ENCODE results near the gene PRKCSH.
"Not testable (repeated sequence)": the region's sequence is repeated elsewhere in the genome, so short reads cannot be mapped to it uniquely, and the experiment has no call there.

The PRKCSH gene

DNA sequence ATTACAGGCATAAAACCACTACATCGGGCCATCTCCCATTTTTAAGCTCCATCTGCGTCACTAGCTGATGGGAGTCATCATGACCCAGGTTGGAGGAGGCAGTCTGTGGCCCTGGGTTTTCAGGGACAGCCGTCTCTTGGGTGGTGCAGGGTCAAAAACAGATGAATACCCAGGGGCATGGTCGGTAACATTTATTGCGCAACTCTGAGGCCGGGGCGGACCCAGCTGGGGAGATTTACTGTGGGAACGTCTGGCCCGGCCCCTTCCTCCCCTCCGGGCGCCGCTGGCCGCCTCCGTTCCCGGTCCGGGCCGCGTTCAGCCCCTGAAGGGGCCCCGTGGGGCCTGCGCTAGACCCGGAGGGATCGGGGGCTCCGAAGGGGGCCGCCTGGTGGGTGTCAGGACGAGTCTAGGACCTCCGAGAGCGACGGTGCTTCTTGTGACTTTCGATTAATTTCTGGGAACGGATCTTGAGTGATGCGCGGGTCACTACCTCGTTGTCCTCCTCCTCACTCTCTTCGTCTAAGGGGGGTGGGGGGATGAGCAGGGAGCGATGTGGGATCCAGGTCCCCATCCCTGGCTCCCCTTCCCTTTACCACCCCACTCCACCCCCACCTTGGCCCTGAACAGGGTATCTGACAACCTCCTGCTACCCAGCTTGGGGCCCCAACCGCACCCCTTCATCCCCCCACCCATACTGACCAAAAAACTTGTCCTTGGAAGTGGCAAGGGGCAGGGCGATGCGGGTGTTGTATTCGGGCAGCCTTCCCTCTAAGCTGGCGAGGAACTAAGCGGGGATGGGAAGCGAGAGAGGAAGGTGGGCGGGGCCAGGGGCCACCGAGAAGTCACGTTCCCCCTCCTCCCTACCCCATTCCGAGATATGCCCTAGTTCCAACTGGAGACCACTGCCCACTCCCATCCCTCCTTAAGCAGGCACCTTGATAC lies 14.7 kb upstream of the PRKCSH start:
- DNase-seq (ENCODE audit: low spot score), result no peak

DNA sequence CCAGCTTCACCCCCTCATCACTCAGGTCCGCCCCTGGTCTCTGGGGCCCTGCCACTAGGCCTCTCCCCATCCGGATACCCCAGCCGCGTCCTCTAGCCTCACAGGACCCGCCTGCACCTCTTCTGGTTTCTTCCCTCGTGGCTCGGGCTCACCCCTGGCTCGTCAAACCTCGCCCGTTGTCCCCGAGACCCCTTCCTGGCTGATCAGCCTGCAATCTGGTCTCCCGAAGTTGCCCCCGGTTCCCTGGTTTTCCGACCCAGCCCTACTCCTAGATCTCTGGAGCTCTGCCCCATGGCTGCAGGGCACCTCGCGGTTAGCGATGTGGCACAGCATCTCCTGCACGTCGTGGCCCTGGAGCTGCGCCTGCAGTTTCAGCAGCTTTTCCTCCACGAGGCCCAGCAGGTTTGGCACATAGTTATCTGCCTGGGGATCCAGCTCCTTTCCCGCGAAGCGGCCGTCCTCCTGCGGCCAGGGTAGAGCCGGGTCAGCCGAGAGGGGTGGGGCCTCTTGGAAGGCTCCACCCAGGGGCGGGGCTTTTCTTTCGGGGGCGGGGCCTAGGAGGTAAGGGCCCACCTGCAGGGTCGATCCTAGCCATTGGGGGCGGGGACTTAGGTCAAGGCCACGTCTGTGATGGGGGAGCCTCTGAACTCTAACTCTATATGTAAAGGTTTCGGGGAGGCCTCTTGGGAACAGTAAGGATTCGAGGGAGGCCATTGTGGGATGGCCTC lies 13.9 kb upstream of the PRKCSH start:
- no peak for DNase-seq (ENCODE audit: low spot score)

GRCh38 chr19:11422163-11423065 lies 13.0 kb upstream of the PRKCSH start:
- DNase-seq (ENCODE audit: low spot score), result peak; percentile 67

DNA sequence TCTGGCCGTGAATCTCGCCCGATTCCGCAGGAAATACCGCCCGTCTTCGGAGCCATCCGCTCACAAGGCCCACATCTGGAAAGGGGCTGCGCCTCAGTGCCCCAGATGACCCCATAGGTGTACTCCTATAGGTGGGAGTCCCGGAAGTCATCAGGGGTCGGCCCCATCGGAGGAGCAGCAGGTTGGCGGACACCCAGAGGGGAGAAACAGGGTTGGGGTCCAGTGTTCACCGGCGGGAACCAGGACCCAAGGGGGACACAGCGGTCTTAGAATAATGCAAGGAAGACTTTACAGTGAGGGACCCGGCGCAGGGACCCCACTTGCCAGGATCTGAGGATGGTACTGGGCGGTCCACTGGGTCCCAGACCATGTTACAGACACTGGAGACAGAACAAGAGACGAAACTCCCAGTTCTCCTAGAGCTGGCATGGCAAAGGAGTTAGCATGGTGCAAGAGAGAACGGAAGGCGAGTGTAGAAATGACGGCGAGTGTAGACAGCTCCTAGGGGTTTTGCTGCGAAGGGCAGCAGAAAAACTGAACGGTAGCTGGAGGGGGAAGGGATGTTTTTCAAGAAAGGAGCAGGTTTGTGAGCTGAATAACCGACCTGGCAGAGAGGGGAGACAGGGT lies 12.2 kb upstream of the PRKCSH start:
- DNase-seq (ENCODE audit: low spot score), result no peak

DNA sequence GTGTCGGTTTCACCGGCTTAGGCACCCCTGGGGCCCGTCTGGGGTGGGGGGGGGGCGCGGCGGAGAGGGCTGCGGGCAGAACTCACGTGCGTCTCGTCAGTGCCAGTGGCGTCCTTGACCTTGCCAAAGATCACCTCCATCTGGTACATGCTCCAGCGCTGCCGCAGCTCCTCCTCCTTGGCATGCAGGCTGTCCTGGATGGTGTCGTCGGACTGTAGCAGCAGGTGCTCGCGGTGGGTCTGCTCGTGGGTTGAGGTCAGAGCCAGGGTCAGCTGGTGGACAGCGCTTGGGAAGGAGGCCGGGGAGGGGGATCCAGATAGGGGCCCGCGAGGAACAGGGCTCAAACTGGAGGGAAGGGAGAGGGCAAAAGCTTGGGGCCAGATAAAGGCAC lies 11.6 kb upstream of the PRKCSH start:
- DNase-seq (ENCODE audit: low spot score), result no peak

DNA sequence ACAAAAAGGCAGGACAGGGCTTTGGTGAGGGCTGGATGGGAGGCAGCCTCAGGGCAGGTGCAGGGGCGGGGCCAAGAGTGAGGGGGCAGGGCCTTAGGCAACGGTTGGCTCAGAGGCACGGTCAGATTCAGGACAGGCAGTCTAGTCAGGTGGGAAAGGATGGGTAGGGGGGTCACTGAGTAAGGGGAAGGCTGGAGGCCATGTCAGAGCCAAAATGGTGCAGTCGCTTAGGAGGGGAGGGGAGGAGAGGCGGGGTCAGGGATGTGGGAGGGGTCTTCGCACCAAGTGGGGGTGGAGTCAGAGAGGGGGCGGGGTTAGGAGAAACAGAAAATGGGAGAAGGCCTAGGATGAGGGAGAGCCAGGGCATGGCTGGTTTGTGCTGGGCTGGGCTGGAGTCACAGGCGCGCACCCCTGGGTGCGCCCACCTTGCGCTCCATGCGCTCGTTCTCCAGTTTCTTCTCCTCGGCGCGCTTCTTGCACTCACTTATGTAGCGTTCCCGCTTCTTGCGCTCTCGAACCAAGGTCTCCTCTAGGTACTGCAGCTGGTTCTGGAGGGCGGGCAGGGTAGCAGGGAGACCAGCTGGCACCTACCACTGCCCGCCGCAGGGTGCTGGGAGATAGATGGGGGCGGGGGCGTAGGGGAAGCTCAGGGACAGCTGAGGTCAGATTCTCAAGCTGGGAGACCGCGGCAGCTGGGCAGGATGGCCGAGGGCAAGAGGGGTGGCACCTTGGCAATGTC lies 9.5 kb upstream of the PRKCSH start:
- no peak for DNase-seq (ENCODE audit: low spot score)

GRCh38 chr19:11426656-11427055 lies 8.8 kb upstream of the PRKCSH start:
- no peak for DNase-seq (ENCODE audit: low spot score)

- not testable (repeated sequence) for DNase-seq (ENCODE audit: low spot score)
These were observed 1.9 kb upstream of the PRKCSH start for GRCh38 chr19:11433526-11433925.

GRCh38 chr19:11434703-11435056 lies 755 bp upstream of the PRKCSH start:
- no peak for DNase-seq (ENCODE audit: low spot score)

DNA sequence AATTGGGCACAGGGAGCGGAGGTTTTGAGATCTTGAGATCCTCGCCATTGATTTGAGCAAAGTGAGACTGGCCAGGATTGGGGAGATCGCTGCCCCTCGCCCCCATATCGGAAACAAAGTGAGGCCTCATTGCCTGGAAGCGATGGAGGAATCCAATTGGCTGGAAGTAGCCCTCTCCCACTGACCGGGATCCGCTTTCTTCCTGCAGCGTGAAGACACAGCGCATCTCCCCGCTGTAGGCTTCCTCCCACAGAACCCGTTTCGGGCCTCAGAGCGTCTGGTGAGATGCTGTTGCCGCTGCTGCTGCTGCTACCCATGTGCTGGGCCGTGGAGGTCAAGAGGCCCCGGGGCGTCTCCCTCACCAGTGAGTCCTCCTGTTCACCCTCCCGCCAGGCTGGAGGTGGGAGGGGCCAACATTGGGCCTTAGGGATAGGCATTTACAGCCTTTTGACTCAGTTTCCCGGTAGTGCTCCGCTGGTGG lies 438 bp downstream of the PRKCSH start:
- DNase-seq (ENCODE audit: low spot score), result no peak

DNA sequence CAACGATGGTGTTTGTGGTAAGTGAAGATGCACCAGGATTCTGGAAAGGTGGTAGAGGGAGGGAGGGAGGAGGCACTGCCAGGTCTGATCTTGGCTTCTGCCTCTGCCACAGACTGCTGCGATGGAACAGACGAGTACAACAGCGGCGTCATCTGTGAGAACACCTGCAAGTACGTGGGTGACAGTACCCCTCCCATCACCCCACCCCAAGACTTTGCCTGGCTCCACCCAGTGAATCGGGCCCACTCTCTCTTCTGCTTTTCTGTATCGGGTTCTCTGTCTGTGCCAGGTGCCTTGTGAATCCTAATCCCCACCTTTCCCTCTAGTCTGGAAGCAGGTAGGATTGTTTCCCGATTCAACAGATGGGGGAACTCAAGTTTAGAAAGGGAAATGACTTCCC lies 2.5 kb downstream of the PRKCSH start:
- no peak for DNase-seq (ENCODE audit: low spot score)

DNA sequence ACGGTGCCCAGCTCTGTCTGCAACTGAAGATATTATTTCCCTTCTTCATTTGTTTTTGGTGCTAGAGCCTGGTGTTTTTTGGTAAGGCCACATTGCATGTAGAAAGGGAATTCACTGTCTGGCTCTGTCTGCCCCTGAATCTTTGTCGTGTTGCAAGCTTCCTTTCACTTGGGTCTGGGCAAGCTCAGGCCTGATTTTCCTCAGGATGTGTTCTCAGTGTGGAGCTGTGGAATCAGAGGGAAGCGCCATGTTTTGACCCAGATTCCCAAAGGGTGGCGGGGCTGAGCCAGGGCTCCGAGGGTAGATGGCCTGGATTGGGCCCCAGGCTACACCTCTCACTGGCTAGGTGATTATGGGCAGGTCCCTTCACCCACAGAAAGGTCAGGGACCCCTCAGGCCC lies 8.6 kb downstream of the PRKCSH start:
- DNase-seq (ENCODE audit: low spot score), result no peak

DNA sequence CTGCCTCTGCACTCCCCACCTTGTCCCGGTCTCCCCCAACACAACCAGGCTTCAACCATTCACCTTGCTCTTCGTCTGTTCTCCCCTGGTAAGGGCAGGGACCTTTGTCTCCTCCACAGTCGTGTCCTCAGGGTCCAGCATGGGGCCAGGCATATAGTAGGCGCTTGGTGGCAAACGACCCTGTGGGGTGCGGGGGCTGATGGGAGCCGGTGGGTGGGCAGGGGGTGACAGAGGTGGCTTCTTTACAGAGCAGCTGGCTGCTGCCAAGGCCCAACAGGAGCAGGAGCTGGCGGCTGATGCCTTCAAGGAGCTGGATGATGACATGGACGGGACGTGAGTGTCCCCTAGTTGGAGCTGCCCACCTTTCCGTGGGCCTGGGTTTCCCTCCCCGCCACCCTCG lies 9.7 kb downstream of the PRKCSH start:
- no peak for DNase-seq (ENCODE audit: low spot score)

DNA sequence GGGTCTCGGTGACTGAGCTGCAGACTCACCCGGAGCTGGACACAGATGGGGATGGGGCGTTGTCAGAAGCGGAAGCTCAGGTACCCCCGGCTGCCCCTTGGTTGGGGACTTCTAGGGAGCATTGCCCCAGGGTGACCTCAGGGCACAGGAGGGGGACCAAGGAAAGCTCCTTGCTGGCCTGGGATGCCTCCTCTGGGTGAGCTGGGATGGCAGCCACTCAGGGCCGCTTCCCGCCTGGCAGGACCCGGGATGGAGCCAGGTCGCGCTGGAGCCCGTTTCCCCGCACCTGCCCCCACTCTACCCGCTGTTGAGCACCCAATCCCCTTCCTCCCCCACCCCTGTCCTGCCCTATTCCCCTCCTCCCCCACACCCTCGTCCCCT lies 10.8 kb downstream of the PRKCSH start:
- DNase-seq (ENCODE audit: low spot score), result no peak

DNA sequence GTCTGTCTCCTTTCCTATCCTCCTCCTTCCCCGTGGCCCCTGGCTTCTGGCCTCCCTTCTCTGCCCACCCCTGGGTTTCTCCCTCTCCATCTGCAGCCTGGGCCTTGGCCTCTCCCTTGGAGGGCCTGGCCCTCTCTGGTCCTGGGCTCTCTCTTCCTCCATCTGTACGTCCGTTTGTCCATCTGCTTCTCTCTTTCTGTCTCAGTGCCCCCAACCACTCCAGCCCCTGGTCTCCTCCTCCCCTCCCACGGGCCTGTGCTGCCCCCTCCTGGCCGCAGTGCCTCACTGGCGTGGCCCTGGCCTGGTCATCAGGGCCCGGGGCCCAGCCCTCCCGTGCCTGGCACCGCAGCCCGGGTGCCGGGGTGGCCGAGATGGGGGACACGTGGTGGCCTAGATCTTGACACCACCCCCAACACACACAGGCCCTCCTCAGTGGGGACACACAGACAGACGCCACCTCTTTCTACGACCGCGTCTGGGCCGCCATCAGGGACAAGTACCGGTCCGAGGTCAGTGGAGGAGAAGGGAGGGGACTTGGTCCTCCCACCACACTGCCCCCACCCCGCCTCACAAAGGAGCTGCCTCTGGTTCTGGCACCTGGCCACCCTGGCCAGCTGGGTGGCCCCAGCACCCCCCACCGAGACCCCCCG lies 11.3 kb downstream of the PRKCSH start:
- no peak for DNase-seq (ENCODE audit: low spot score)

- DNase-seq (ENCODE audit: low spot score), result no peak
These were observed 12.2 kb downstream of the PRKCSH start for GRCh38 chr19:11447347-11448262.

GRCh38 chr19:11448410-11448809 lies 13.0 kb downstream of the PRKCSH start:
- no peak for DNase-seq (ENCODE audit: low spot score)

- no peak for DNase-seq (ENCODE audit: low spot score)
These were observed 13.6 kb downstream of the PRKCSH start for GRCh38 chr19:11448923-11449554.
